ENCODE measurements around the gene MICALL1. TPM values are rescaled to one million over a fixed set of nuclear protein-coding genes. Genes with fewer than 3 reads are reported as not detected.

MICALL1 gene
- total RNA-seq, 4 donors from 2014 or later = 26.8 to 87.2 (median 37.3) TPM

GRCh38 chr22:37913233-37913721 lies 7.2 kb downstream of the MICALL1 start:
- no peak for TF ChIP-seq POLR2AphosphoS5 (IDR thresholded peaks at IDR 0.05)
- Histone ChIP-seq H3K4me1 (peaks cover 0 to 25% (median 8%) of the 10 kb centered on the region in 4 donors), H3K36me3 (peaks cover 0 to 10% (median 0%) of the 10 kb centered on the region in 4 donors), H3K27me3 (no peaks in the 10 kb centered on the region), H3K9me3 (no peaks in the 10 kb centered on the region), H3K27ac (no peak overlapping the region), H3K4me3 (no peak overlapping the region)
- no peak for DNase-seq
- WGBS, 2 donors (ENCODE audit: low coverage in 1 of 2) = 80% methylated on average over 7 of the region's 7 CpGs; no CpG with 5 or more reads in 1 of the 2 donors
- in situ Hi-C loops (cut with MboI; ENCODE audit: low pct_ligation_motif_present in 1 of 4, low pct_unique_long_range_greater_than_20kb in 1 of 4, low sequenced_read_pairs in 3 of 4) = no loop called here
- intact Hi-C loops (cut with DNase I; ENCODE audit: low total_unique reads) = no loop called here

- H3K4me1 ChIP-seq = peaks cover 0 to 9% (median 2%) of the 10 kb centered on the region in 4 donors
- H3K4me3 ChIP-seq = no peak overlapping the region
- TF ChIP-seq POLR2AphosphoS5 (IDR thresholded peaks at IDR 0.05) (no peak), EP300 (IDR thresholded peaks at IDR 0.05; ENCODE audit: low read depth) (no peak), CTCF (IDR thresholded peaks at IDR 0.05) (no peak), POLR2A (IDR thresholded peaks at IDR 0.05) (no peak)
- peaks cover 0 to 20% (median 8%) of the 10 kb centered on the region in 4 donors for H3K36me3 ChIP-seq
- peak overlapping the region in 1 of 4 donors; percentile 37 for H3K27ac ChIP-seq
- 87% methylated on average over 5 of the region's 5 CpGs; no CpG with 5 or more reads in 1 of the 2 donors for WGBS, 2 donors (ENCODE audit: low coverage in 1 of 2)
- H3K27me3 ChIP-seq = no peaks in the 10 kb centered on the region
- no peak for DNase-seq
- no peaks in the 10 kb centered on the region for H3K9me3 ChIP-seq
- intact Hi-C loops (cut with DNase I; ENCODE audit: low total_unique reads) (no loop called here), in situ Hi-C loops (cut with MboI; ENCODE audit: low pct_ligation_motif_present in 1 of 4, low pct_unique_long_range_greater_than_20kb in 1 of 4, low sequenced_read_pairs in 3 of 4) (no loop called here)
These were observed 10.2 kb downstream of the MICALL1 start for GRCh38 chr22:37916311-37916710.

- in situ Hi-C loops (cut with MboI; ENCODE audit: low pct_ligation_motif_present in 1 of 4, low pct_unique_long_range_greater_than_20kb in 1 of 4, low sequenced_read_pairs in 3 of 4) (no loop called here), intact Hi-C loops (cut with DNase I; ENCODE audit: low total_unique reads) (no loop called here)
- Histone ChIP-seq H3K4me3 (no peak overlapping the region), H3K27me3 (no peaks in the 10 kb centered on the region), H3K4me1 (no peaks in the 10 kb centered on the region), H3K27ac (peak overlapping the region in 1 of 4 donors; percentile 37), H3K36me3 (peaks cover 0 to 26% (median 9%) of the 10 kb centered on the region in 4 donors), H3K9me3 (no peaks in the 10 kb centered on the region)
- no peak for DNase-seq
- WGBS, 2 donors (ENCODE audit: low coverage in 1 of 2) = 84% methylated on average over 4 of the region's 4 CpGs; no CpG with 5 or more reads in 1 of the 2 donors
- TF ChIP-seq POLR2A (IDR thresholded peaks at IDR 0.05) (no peak), POLR2AphosphoS5 (IDR thresholded peaks at IDR 0.05) (no peak), CTCF (IDR thresholded peaks at IDR 0.05) (no peak), EP300 (IDR thresholded peaks at IDR 0.05; ENCODE audit: low read depth) (no peak)
These were observed 11.9 kb downstream of the MICALL1 start for GRCh38 chr22:37917874-37918548.

GRCh38 chr22:37918580-37919270 lies 12.6 kb downstream of the MICALL1 start:
- Histone ChIP-seq H3K27me3 (no peaks in the 10 kb centered on the region), H3K9me3 (no peaks in the 10 kb centered on the region), H3K4me3 (no peak overlapping the region), H3K27ac (peak overlapping the region in 1 of 4 donors; percentile 3), H3K36me3 (peaks cover 0 to 26% (median 9%) of the 10 kb centered on the region in 4 donors), H3K4me1 (no peaks in the 10 kb centered on the region)
- intact Hi-C loops (cut with DNase I; ENCODE audit: low total_unique reads) (no loop called here), in situ Hi-C loops (cut with MboI; ENCODE audit: low pct_ligation_motif_present in 1 of 4, low pct_unique_long_range_greater_than_20kb in 1 of 4, low sequenced_read_pairs in 3 of 4) (no loop called here)
- 60 to 80% methylated on average over 1 to 18 of the region's 25 CpGs for WGBS, 2 donors (ENCODE audit: low coverage in 1 of 2)
- DNase-seq = no peak
- no peak for TF ChIP-seq POLR2AphosphoS5 (IDR thresholded peaks at IDR 0.05)
- no peak for TF ChIP-seq POLR2A (IDR thresholded peaks at IDR 0.05)
- no peak for TF ChIP-seq CTCF (IDR thresholded peaks at IDR 0.05)
- TF ChIP-seq EP300 (IDR thresholded peaks at IDR 0.05; ENCODE audit: low read depth) = no peak

Measured in transverse colon (tissue), 4 donors.